ENCODE measurements around the gene KRT20. TPM values are rescaled to one million over a fixed set of nuclear protein-coding genes. Genes with fewer than 3 reads are reported as not detected.

Gene KRT20
- total RNA-seq, 2 experiments from 2014 or later, result not detected

GRCh38 chr17:40854175-40854814 is 30.7 kb downstream of the KRT20 start:
- BruUV-seq (replicated peaks), result no TSS peak
- Histone ChIP-seq H3K27ac (ENCODE audit: low read depth, low read length, poor library complexity, severe bottlenecking) (no peak overlapping the region), H3K4me1 (ENCODE audit: insufficient read depth, low read length, poor library complexity, severe bottlenecking) (no peaks in the 10 kb centered on the region), H3K9me2 (ENCODE audit: insufficient read depth, low read length) (no peaks in the 10 kb centered on the region), H3K4me3 (ENCODE audit: low read depth, low read length, poor library complexity, severe bottlenecking) (no peak overlapping the region), H3K9me3 (ENCODE audit: low read length) (no peaks in the 10 kb centered on the region), H4K20me1 (ENCODE audit: insufficient read depth, low read length) (no peaks in the 10 kb centered on the region), H2AFZ (ENCODE audit: low read length) (no peak overlapping the region), H3K36me3 (ENCODE audit: insufficient read depth, low read length) (no peaks in the 10 kb centered on the region), H3K79me2 (ENCODE audit: insufficient read depth, low read depth, low read length) (no peaks in the 10 kb centered on the region), H3K4me2 (ENCODE audit: low read length) (no peak overlapping the region)
- no peak for DNase-seq (ENCODE audit: low spot score)
- ChIA-PET CTCF (ENCODE audit: unreplicated experiment) (no interaction called here), POLR2A (no interaction called here)
- intact Hi-C loops (cut with micrococcal nuclease; ENCODE audit: unreplicated experiment), result no loop called here
- no peak for TF ChIP-seq CTCF (conservative IDR thresholded peaks at IDR 0.05; ENCODE audit: low read length)

GRCh38 chr17:40852364-40852763 is 32.7 kb downstream of the KRT20 start:
- H4K20me1 ChIP-seq (ENCODE audit: insufficient read depth, low read length), result no peaks in the 10 kb centered on the region
- no peaks in the 10 kb centered on the region for H3K9me3 ChIP-seq (ENCODE audit: low read length)
- H2AFZ ChIP-seq (ENCODE audit: low read length), result no peak overlapping the region
- no peaks in the 10 kb centered on the region for H3K4me1 ChIP-seq (ENCODE audit: insufficient read depth, low read length, poor library complexity, severe bottlenecking)
- H3K9me2 ChIP-seq (ENCODE audit: insufficient read depth, low read length), result no peaks in the 10 kb centered on the region
- no peaks in the 10 kb centered on the region for H3K79me2 ChIP-seq (ENCODE audit: insufficient read depth, low read depth, low read length)
- no peak overlapping the region for H3K4me3 ChIP-seq (ENCODE audit: low read depth, low read length, poor library complexity, severe bottlenecking)
- intact Hi-C loops (cut with micrococcal nuclease; ENCODE audit: unreplicated experiment), result no loop called here
- no peak for DNase-seq (ENCODE audit: low spot score)
- CTCF ChIA-PET (ENCODE audit: unreplicated experiment), result no interaction called here
- POLR2A ChIA-PET, result no interaction called here
- TF ChIP-seq CTCF (conservative IDR thresholded peaks at IDR 0.05; ENCODE audit: low read length) (no peak), EZH2phosphoT487 (IDR thresholded peaks at IDR 0.05; ENCODE audit: borderline replicate concordance, low read depth, low read length) (no peak)
- H3K36me3 ChIP-seq (ENCODE audit: insufficient read depth, low read length), result no peaks in the 10 kb centered on the region
- H3K4me2 ChIP-seq (ENCODE audit: low read length), result no peak overlapping the region
- no peak overlapping the region for H3K27ac ChIP-seq (ENCODE audit: low read depth, low read length, poor library complexity, severe bottlenecking)
- BruUV-seq (replicated peaks), result no TSS peak

GRCh38 chr17:40850293-40850972 is 34.6 kb downstream of the KRT20 start:
- CTCF ChIA-PET (ENCODE audit: unreplicated experiment), result no interaction called here
- Histone ChIP-seq H3K9me2 (ENCODE audit: insufficient read depth, low read length) (no peaks in the 10 kb centered on the region), H3K27ac (ENCODE audit: low read depth, low read length, poor library complexity, severe bottlenecking) (no peak overlapping the region), H2AFZ (ENCODE audit: low read length) (no peak overlapping the region), H3K4me2 (ENCODE audit: low read length) (no peak overlapping the region), H3K4me3 (ENCODE audit: low read depth, low read length, poor library complexity, severe bottlenecking) (no peak overlapping the region), H3K4me1 (ENCODE audit: insufficient read depth, low read length, poor library complexity, severe bottlenecking) (no peaks in the 10 kb centered on the region), H3K79me2 (ENCODE audit: insufficient read depth, low read depth, low read length) (no peaks in the 10 kb centered on the region), H3K9me3 (ENCODE audit: low read length) (no peaks in the 10 kb centered on the region), H4K20me1 (ENCODE audit: insufficient read depth, low read length) (no peaks in the 10 kb centered on the region), H3K36me3 (ENCODE audit: insufficient read depth, low read length) (no peaks in the 10 kb centered on the region)
- intact Hi-C loops (cut with micrococcal nuclease; ENCODE audit: unreplicated experiment), result no loop called here
- TF ChIP-seq CTCF (conservative IDR thresholded peaks at IDR 0.05; ENCODE audit: low read length), result no peak
- no peak for TF ChIP-seq EZH2phosphoT487 (IDR thresholded peaks at IDR 0.05; ENCODE audit: borderline replicate concordance, low read depth, low read length)
- POLR2A ChIA-PET, result no interaction called here
- no peak for DNase-seq (ENCODE audit: low spot score)
- no TSS peak for BruUV-seq (replicated peaks)
